Neural cell (in vitro differentiated cells): ENCODE measurements around the gene TIAL1.

Experiments
- CTCF ChIP-seq: fragments of 450-650 bp; IDR thresholded peaks from 2 replicates; pipeline ENCODE4 v1.5.1; 2014; ENCODE audit warnings: antibody characterized with exemption, mild to moderate bottlenecking, moderate library complexity; ENCODE audit not compliant: poor library complexity, severe bottlenecking
- EZH2 ChIP-seq: fragments of 200-600, 300-800 bp; shearing (Covaris generic), sonication (generic); IDR thresholded peaks from 2 replicates; pipeline ENCODE4 v1.6.1; 2014; ENCODE audit warnings: antibody characterized with exemption, low read length, borderline replicate concordance, mild to moderate bottlenecking; ENCODE audit not compliant: insufficient read depth, poor library complexity, severe bottlenecking
- POLR2AphosphoS5 ChIP-seq: IDR thresholded peaks from 2 replicates; pipeline ENCODE4 v1.6.1; 2012
- REST ChIP-seq: IDR thresholded peaks from 2 replicates; pipeline ENCODE4 v1.6.1; 2012; ENCODE audit warnings: borderline replicate concordance
- TAF1 ChIP-seq: IDR thresholded peaks from 2 replicates; pipeline ENCODE4 v1.6.1; 2012; ENCODE audit warnings: low read depth

- TF ChIP-seq CTCF (peak; percentile 19), REST (peak; percentile 84), POLR2AphosphoS5 (peak; percentile 83), TAF1 (no peak), EZH2 (no peak)
Observed at GRCh38 chr10:119596537-119597404, at the start of gene TIAL1.
